Measurements from ENCODE around the gene TOGARAM1.

DNA sequence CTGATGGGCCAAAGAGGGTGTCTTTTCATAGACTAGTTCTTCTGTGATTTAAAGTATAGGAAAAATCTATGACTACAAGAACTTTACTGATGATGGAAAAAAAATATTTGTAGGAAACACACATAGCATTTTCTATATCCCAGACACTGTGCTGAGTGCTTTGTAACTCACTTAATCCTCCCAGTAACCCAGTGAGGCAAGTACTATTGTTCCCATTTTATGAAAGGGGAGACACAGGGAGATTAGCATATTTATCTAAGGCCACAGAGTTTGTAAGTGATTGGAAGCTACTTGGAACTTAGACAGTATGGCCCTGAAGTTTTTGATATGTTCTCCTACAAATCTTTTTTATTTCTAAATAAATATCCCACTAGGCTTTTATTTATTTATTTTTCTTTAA lies 141.8 kb downstream of the TOGARAM1 start:
- TF ChIP-seq, protein P1, sequence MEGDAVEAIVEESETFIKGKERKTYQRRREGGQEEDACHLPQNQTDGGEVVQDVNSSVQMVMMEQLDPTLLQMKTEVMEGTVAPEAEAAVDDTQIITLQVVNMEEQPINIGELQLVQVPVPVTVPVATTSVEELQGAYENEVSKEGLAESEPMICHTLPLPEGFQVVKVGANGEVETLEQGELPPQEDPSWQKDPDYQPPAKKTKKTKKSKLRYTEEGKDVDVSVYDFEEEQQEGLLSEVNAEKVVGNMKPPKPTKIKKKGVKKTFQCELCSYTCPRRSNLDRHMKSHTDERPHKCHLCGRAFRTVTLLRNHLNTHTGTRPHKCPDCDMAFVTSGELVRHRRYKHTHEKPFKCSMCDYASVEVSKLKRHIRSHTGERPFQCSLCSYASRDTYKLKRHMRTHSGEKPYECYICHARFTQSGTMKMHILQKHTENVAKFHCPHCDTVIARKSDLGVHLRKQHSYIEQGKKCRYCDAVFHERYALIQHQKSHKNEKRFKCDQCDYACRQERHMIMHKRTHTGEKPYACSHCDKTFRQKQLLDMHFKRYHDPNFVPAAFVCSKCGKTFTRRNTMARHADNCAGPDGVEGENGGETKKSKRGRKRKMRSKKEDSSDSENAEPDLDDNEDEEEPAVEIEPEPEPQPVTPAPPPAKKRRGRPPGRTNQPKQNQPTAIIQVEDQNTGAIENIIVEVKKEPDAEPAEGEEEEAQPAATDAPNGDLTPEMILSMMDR (IDR thresholded peaks at IDR 0.05) = no peak
- no peak for TF ChIP-seq POLR2A (IDR thresholded peaks at IDR 0.05)

Data from right lobe of liver (tissue), 4 donors.